Measurements from ENCODE around the gene TOP3B. TPM values are rescaled to one million over a fixed set of nuclear protein-coding genes. Genes with fewer than 3 reads are reported as not detected.
A peak's percentile ranks its signal among the peaks of the same experiment; 100 is the strongest.

TOP3B gene
- total and polyA plus RNA-seq, 9 of the 15 experiments (the other 6 are each of a cell fraction or from before 2014, with no cell fraction given), result 3.0 to 188 (median 112) TPM

GRCh38 chr22:21958360-21959273 is 24.0 kb downstream of the TOP3B start (continued):
- no peak for TF ChIP-seq ZBTB40 (IDR thresholded peaks at IDR 0.05)
- TF ChIP-seq ZBTB40 (CRISPR knock-in tag; IDR thresholded peaks at IDR 0.05), result 0 out of 2 replicates have a peak, but pooled peaks have one; percentile 1
- TF ChIP-seq ZNF41 (CRISPR knock-in tag; conservative IDR thresholded peaks at IDR 0.05), result peak; percentile 30; the same call in 1 of the 2 replicates
- no peak for TF ChIP-seq SFPQ (IDR thresholded peaks at IDR 0.05; ENCODE audit: low read depth, low read length)
- no peak for TF ChIP-seq CREB1 (IDR thresholded peaks at IDR 0.05)
- no peak for TF ChIP-seq CREB1 (CRISPR knock-in tag; IDR thresholded peaks at IDR 0.05)
- TF ChIP-seq ELF4 (CRISPR knock-in tag; IDR thresholded peaks at IDR 0.05), result no peak
- 0 out of 2 replicates have a peak, but pooled peaks have one; percentile 5 for TF ChIP-seq ZBTB26 (CRISPR knock-in tag; IDR thresholded peaks at IDR 0.05)
- no peak for TF ChIP-seq ZNF512 (tag; IDR thresholded peaks at IDR 0.05)
- TF ChIP-seq RUNX1 (IDR thresholded peaks at IDR 0.05; ENCODE audit: low read depth), result peak; percentile 76; the same call in 1 of the 2 replicates
- TF ChIP-seq MCM7 (IDR thresholded peaks at IDR 0.05), result no peak
- 0 out of 2 replicates have a peak, but pooled peaks have one; percentile 76 for TF ChIP-seq TAF15 (IDR thresholded peaks at IDR 0.05; ENCODE audit: low read depth, low read length)
- no peak for TF ChIP-seq ZBTB1 (CRISPR knock-in tag; IDR thresholded peaks at IDR 0.05; ENCODE audit: borderline replicate concordance, low read depth)
